ENCODE results near the gene CDON.

GRCh38 chr11:126109941-126110731 lies 47.5 kb upstream of the CDON start:
- TF ChIP-seq, protein P1, sequence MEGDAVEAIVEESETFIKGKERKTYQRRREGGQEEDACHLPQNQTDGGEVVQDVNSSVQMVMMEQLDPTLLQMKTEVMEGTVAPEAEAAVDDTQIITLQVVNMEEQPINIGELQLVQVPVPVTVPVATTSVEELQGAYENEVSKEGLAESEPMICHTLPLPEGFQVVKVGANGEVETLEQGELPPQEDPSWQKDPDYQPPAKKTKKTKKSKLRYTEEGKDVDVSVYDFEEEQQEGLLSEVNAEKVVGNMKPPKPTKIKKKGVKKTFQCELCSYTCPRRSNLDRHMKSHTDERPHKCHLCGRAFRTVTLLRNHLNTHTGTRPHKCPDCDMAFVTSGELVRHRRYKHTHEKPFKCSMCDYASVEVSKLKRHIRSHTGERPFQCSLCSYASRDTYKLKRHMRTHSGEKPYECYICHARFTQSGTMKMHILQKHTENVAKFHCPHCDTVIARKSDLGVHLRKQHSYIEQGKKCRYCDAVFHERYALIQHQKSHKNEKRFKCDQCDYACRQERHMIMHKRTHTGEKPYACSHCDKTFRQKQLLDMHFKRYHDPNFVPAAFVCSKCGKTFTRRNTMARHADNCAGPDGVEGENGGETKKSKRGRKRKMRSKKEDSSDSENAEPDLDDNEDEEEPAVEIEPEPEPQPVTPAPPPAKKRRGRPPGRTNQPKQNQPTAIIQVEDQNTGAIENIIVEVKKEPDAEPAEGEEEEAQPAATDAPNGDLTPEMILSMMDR (conservative IDR thresholded peaks at IDR 0.05; ENCODE audit: low read depth, low read length) = no peak
- TF ChIP-seq EZH2 (IDR thresholded peaks at IDR 0.05; ENCODE audit: low read length, unreplicated experiment) = no peak
